ENCODE results near the gene EHMT2. TPM values are rescaled to one million over a fixed set of nuclear protein-coding genes. Genes with fewer than 3 reads are reported as not detected.
A peak's percentile ranks its signal among the peaks of the same experiment; 100 is the strongest.
"Not testable (repeated sequence)": the region's sequence is repeated elsewhere in the genome, so short reads cannot be mapped to it uniquely, and the experiment has no call there.

Gene EHMT2
- total and polyA plus RNA-seq, 4 donors, result 7.9 to 21.4 (median 10.6) TPM

- TF ChIP-seq, protein P1, sequence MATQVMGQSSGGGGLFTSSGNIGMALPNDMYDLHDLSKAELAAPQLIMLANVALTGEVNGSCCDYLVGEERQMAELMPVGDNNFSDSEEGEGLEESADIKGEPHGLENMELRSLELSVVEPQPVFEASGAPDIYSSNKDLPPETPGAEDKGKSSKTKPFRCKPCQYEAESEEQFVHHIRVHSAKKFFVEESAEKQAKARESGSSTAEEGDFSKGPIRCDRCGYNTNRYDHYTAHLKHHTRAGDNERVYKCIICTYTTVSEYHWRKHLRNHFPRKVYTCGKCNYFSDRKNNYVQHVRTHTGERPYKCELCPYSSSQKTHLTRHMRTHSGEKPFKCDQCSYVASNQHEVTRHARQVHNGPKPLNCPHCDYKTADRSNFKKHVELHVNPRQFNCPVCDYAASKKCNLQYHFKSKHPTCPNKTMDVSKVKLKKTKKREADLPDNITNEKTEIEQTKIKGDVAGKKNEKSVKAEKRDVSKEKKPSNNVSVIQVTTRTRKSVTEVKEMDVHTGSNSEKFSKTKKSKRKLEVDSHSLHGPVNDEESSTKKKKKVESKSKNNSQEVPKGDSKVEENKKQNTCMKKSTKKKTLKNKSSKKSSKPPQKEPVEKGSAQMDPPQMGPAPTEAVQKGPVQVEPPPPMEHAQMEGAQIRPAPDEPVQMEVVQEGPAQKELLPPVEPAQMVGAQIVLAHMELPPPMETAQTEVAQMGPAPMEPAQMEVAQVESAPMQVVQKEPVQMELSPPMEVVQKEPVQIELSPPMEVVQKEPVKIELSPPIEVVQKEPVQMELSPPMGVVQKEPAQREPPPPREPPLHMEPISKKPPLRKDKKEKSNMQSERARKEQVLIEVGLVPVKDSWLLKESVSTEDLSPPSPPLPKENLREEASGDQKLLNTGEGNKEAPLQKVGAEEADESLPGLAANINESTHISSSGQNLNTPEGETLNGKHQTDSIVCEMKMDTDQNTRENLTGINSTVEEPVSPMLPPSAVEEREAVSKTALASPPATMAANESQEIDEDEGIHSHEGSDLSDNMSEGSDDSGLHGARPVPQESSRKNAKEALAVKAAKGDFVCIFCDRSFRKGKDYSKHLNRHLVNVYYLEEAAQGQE (IDR thresholded peaks at IDR 0.05), result no peak
- TF ChIP-seq, protein P2, sequence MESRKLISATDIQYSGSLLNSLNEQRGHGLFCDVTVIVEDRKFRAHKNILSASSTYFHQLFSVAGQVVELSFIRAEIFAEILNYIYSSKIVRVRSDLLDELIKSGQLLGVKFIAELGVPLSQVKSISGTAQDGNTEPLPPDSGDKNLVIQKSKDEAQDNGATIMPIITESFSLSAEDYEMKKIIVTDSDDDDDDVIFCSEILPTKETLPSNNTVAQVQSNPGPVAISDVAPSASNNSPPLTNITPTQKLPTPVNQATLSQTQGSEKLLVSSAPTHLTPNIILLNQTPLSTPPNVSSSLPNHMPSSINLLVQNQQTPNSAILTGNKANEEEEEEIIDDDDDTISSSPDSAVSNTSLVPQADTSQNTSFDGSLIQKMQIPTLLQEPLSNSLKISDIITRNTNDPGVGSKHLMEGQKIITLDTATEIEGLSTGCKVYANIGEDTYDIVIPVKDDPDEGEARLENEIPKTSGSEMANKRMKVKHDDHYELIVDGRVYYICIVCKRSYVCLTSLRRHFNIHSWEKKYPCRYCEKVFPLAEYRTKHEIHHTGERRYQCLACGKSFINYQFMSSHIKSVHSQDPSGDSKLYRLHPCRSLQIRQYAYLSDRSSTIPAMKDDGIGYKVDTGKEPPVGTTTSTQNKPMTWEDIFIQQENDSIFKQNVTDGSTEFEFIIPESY (IDR thresholded peaks at IDR 0.05), result no peak
Measured at GRCh38 chr6:31858707-31859106, 38.8 kb downstream of the EHMT2 start (continued).

- WGBS, result 95% methylated on average over 8 of the region's 8 CpGs
- not testable (repeated sequence) for DNase-seq (ENCODE audit: low spot score); H3K9me3 ChIP-seq (ENCODE audit: control insufficient read depth in 4 of 4, low read length in 3 of 4); H3K9ac ChIP-seq (ENCODE audit: low read depth in 1 of 2, low read length in 2 of 2); H3K4me3 ChIP-seq (ENCODE audit: low read depth in 1 of 3, low read length in 3 of 3); H3K27ac ChIP-seq (ENCODE audit: low read depth in 1 of 2, low read length in 2 of 2); H3K4me1 ChIP-seq (ENCODE audit: control insufficient read depth in 4 of 4, insufficient read depth in 4 of 4, low read length in 3 of 4); H3K27me3 ChIP-seq (ENCODE audit: control insufficient read depth in 4 of 4, insufficient read depth in 4 of 4, low read length in 3 of 4)
- H3K36me3 ChIP-seq (ENCODE audit: control insufficient read depth in 4 of 4, insufficient read depth in 3 of 4, low read depth in 1 of 4, low read length in 3 of 4), result peaks cover 9 to 28% (median 12%) of the 10 kb centered on the region in 4 donors
Measured at GRCh38 chr6:31857774-31858173, 39.7 kb downstream of the EHMT2 start.

DNA sequence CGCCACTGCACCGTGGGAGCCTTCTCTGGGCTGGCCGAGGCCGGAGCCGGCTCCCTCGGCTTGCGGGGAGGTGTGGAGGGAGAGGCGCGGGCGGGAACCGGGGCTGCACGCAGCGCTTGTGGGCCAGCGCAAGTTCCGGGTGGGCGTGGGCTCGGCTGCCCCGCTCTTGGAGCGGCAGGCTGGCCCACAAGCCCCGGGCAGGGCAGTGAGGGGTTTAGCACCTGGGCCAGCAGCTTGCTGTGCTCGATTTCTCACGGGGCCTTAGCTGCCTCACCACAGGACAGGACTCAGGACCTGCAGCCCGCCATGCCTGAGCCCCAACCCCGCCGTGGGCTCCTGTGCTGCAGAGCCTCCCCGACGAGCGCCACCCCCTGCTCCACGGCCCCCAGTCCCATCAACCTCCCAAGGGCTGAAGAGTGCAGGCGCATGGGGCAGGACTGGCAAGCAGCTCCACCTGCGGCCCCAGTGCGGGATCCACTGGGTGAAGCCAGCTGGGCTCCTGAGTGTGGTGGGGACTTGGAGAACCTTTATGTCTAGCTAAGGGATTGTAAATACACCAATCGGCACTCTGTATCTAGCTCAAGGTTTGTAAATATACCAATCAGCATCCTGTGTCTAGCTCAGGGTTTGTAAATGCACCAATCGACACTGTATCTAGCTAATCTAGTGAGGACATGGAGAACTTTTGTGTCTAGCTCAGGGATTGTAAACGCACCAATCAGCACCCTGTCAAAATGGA, 45.3 kb downstream of the EHMT2 start:
- H3K27ac ChIP-seq (ENCODE audit: low read depth in 1 of 2, low read length in 2 of 2); DNase-seq (ENCODE audit: low spot score); H3K4me3 ChIP-seq (ENCODE audit: low read depth in 1 of 3, low read length in 3 of 3); H3K27me3 ChIP-seq (ENCODE audit: control insufficient read depth in 4 of 4, insufficient read depth in 4 of 4, low read length in 3 of 4); H3K9ac ChIP-seq (ENCODE audit: low read depth in 1 of 2, low read length in 2 of 2); H3K9me3 ChIP-seq (ENCODE audit: control insufficient read depth in 4 of 4, low read length in 3 of 4); H3K36me3 ChIP-seq (ENCODE audit: control insufficient read depth in 4 of 4, insufficient read depth in 3 of 4, low read depth in 1 of 4, low read length in 3 of 4): not testable (repeated sequence)
- 94% methylated on average over 35 of the region's 35 CpGs for WGBS
- peaks cover 3 to 10% (median 7%) of the 10 kb centered on the region in 4 donors for H3K4me1 ChIP-seq (ENCODE audit: control insufficient read depth in 4 of 4, insufficient read depth in 4 of 4, low read length in 3 of 4)

- peaks cover 3 to 10% (median 7%) of the 10 kb centered on the region in 4 donors for H3K4me1 ChIP-seq (ENCODE audit: control insufficient read depth in 4 of 4, insufficient read depth in 4 of 4, low read length in 3 of 4)
- DNase-seq (ENCODE audit: low spot score), result no peak
- TF ChIP-seq, protein P3, sequence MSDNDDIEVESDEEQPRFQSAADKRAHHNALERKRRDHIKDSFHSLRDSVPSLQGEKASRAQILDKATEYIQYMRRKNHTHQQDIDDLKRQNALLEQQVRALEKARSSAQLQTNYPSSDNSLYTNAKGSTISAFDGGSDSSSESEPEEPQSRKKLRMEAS (IDR thresholded peaks at IDR 0.05), result no peak
- peak; percentile 9 for TF ChIP-seq SP1 (IDR thresholded peaks at IDR 0.05)
- TF ChIP-seq RXRA (IDR thresholded peaks at IDR 0.05), result peak; percentile 4 to 12
- peak; percentile 39 to 63 for TF ChIP-seq HNF4A (conservative IDR thresholded peaks at IDR 0.05)
- H3K36me3 ChIP-seq (ENCODE audit: control insufficient read depth in 4 of 4, insufficient read depth in 3 of 4, low read depth in 1 of 4, low read length in 3 of 4), result no peaks in the 10 kb centered on the region
- WGBS, result 28% methylated on average over 2 of the region's 2 CpGs
- no peak overlapping the region for H3K9ac ChIP-seq (ENCODE audit: low read depth in 1 of 2, low read length in 2 of 2)
- H3K9me3 ChIP-seq (ENCODE audit: control insufficient read depth in 4 of 4, low read length in 3 of 4), result no peaks in the 10 kb centered on the region
- no peak overlapping the region for H3K4me3 ChIP-seq (ENCODE audit: low read depth in 1 of 3, low read length in 3 of 3)
- H3K27ac ChIP-seq (ENCODE audit: low read depth in 1 of 2, low read length in 2 of 2), result no peak overlapping the region
- no peaks in the 10 kb centered on the region for H3K27me3 ChIP-seq (ENCODE audit: control insufficient read depth in 4 of 4, insufficient read depth in 4 of 4, low read length in 3 of 4)
Measured at GRCh38 chr6:31851485-31851832, 46.0 kb downstream of the EHMT2 start.

Measured in liver (tissue), 9 donors.